Naive thymus-derived CD4-positive, alpha-beta T cell (primary cell): ENCODE measurements around the gene CDC42BPB. TPM values are rescaled to one million over a fixed set of nuclear protein-coding genes. Genes with fewer than 3 reads are reported as not detected.

ENCODE experiments used
- ATAC-seq: fragments of 150-1000 bp; cut with Tn5 transposase; 2 replicates; pipeline ENCODE4 v1.10.0; 2021; ENCODE audit warnings: mild to moderate bottlenecking, moderate library complexity
- CTCF ChIA-PET: fragments of 350-600 bp; sonication (Branson Sonifier 250); formaldehyde crosslinking; loops from one replicate; lab custom pipeline; 2021; ENCODE audit warnings: antibody characterized with exemption; lab: Charles Lee
- POLR2A ChIA-PET: fragments of 350-600 bp; sonication (Branson Sonifier 250); formaldehyde crosslinking; loops from one replicate; lab custom pipeline; 2021; ENCODE audit warnings: antibody characterized with exemption, inconsistent platforms; lab: Charles Lee
- DNase-seq, 9 donors: peaks; one replicate each; pipeline versions ENCODE4 v3.0.0 to v3.0.0-alpha.2; 2020 to 2022; ENCODE audit warnings: mixed read lengths in 1 of 9
- H3K27ac ChIP-seq: one replicate; pipeline ENCODE4 v1.7.0; 2013; ENCODE audit warnings: mild to moderate bottlenecking, low read depth, low read length, moderate library complexity
- H3K27me3 ChIP-seq, 2 donors: one replicate each; pipeline ENCODE4 v1.7.0; 2013; ENCODE audit warnings: low read length in 2 of 2, mild to moderate bottlenecking in 2 of 2, moderate library complexity in 2 of 2; ENCODE audit not compliant: control insufficient read depth in 2 of 2, insufficient read depth in 2 of 2
- H3K36me3 ChIP-seq, 3 experiments: 1 replicate in 2 of 3; 2 replicates in 1 of 3; pipeline ENCODE4 v1.7.0; 2013; ENCODE audit warnings: low read length in 3 of 3, mild to moderate bottlenecking in 3 of 3, moderate library complexity in 1 of 3; ENCODE audit not compliant: insufficient read depth in 3 of 3, control insufficient read depth in 2 of 3
- H3K4me1 ChIP-seq, 2 donors: one replicate each; pipeline ENCODE4 v1.7.0; 2013; ENCODE audit warnings: low read length in 2 of 2, mild to moderate bottlenecking in 2 of 2, moderate library complexity in 1 of 2; ENCODE audit not compliant: control insufficient read depth in 2 of 2, insufficient read depth in 2 of 2
- H3K4me3 ChIP-seq: 2 replicates; pipeline ENCODE4 v1.7.0; 2013; ENCODE audit warnings: mild to moderate bottlenecking, low read length
- H3K9me3 ChIP-seq, 3 experiments: 1 replicate in 2 of 3; 2 replicates in 1 of 3; pipeline ENCODE4 v1.7.0; 2013; ENCODE audit warnings: low read length in 3 of 3; ENCODE audit not compliant: control insufficient read depth in 2 of 3
- H3K27ac Mint-ChIP-seq, 9 donors: one replicate each; pipeline ENCODE4 v1.8.0; 2020 to 2022; ENCODE audit warnings: mixed read lengths in 9 of 9, mild to moderate bottlenecking in 8 of 9, moderate library complexity in 5 of 9, inconsistent platforms in 2 of 9
- H3K27me3 Mint-ChIP-seq, 5 donors: one replicate each; pipeline ENCODE4 v1.8.0; 2021 to 2022; ENCODE audit warnings: mixed read lengths in 5 of 5, mild to moderate bottlenecking in 1 of 5
- H3K36me3 Mint-ChIP-seq, 5 donors: one replicate each; pipeline ENCODE4 v1.8.0; 2020 to 2022; ENCODE audit warnings: mixed read lengths in 5 of 5, mild to moderate bottlenecking in 3 of 5, inconsistent platforms in 1 of 5
- H3K4me1 Mint-ChIP-seq, 7 donors: one replicate each; pipeline ENCODE4 v1.8.0; 2020 to 2022; ENCODE audit warnings: mixed read lengths in 7 of 7, mild to moderate bottlenecking in 3 of 7, inconsistent platforms in 1 of 7
- H3K4me3 Mint-ChIP-seq, 10 donors: one replicate each; pipeline ENCODE4 v1.8.0; 2020 to 2022; ENCODE audit warnings: mild to moderate bottlenecking in 10 of 10, mixed read lengths in 10 of 10, moderate library complexity in 6 of 10, inconsistent platforms in 2 of 10
- H3K9me3 Mint-ChIP-seq, 11 donors: one replicate each; pipeline ENCODE4 v1.8.0; 2020 to 2022; ENCODE audit warnings: mixed read lengths in 11 of 11, mild to moderate bottlenecking in 4 of 11, inconsistent platforms in 1 of 11, moderate library complexity in 1 of 11
- intact Hi-C, 2 donors: fragments of 100-400 bp; cut with micrococcal nuclease; formaldehyde crosslinking; loops; one replicate each; pipeline ENCODE4 v1.15.1; 2023
- polyA plus RNA-seq, 2 donors: library from polyadenylated mRNA; unstranded; fragments of 300-500 nt; fragmentation: Illumina TruSeq; gene quantifications; one replicate each; pipeline ENCODE4 v1.2.3, GENCODE V29; 2021
- total RNA-seq, 6 experiments: library from RNA in 5 of 6; stranded (reverse) in 5 of 6; gene quantifications; 1 replicate in 5 of 6; 2 replicates in 1 of 6; pipeline ENCODE4 v1.2.3 and lab custom pipeline; 2021 to 2026

Gene CDC42BPB
- total and polyA plus RNA-seq, 7 experiments from 2014 or later, result 0.34 to 16.0 (median 4.8) TPM

- ATAC-seq (no peak), DNase-seq (no peak)
- POLR2A ChIA-PET, result no interaction called here
- peak overlapping the region in 1 of 10 donors; percentile 7 for H3K4me3 Mint-ChIP-seq
- H3K27me3 Mint-ChIP-seq, result peaks cover 0 to 6% (median 5%) of the 10 kb centered on the region in 5 donors
- H3K27ac Mint-ChIP-seq, result no peak overlapping the region
- H3K9me3 Mint-ChIP-seq, result no peaks in the 10 kb centered on the region
- CTCF ChIA-PET, result interaction anchor here (0.6 to 2.2 kb wide), 2 partner anchors 25 to 401 kb away, joined by 6 to 21 read pairs; no protein-coding TSS in a partner anchor
- Histone ChIP-seq H3K4me3 (no peak overlapping the region), H3K4me1 (no peaks in the 10 kb centered on the region), H3K27ac (no peak overlapping the region), H3K27me3 (no peaks in the 10 kb centered on the region), H3K9me3 (no peaks in the 10 kb centered on the region), H3K36me3 (no peaks in the 10 kb centered on the region)
- peaks cover 0 to 3% (median 0%) of the 10 kb centered on the region in 7 donors for H3K4me1 Mint-ChIP-seq
- no peaks in the 10 kb centered on the region for H3K36me3 Mint-ChIP-seq
- intact Hi-C loops, result loop anchor here in 1 of 2 donors (10.0 kb wide), 1 partner anchor 500 kb away; the partner anchor contains the start of gene RCOR1
Observed at GRCh38 chr14:103095210-103095778, 37.9 kb upstream of the CDC42BPB start.

GRCh38 chr14:103094406-103095209 lies 37.3 kb upstream of the CDC42BPB start, which contains the start of gene EXOC3L4:
TSS of gene EXOC3L4 (plus strand) at chr14:103094725. CDS start at chr14:103100220, 5,495 bp downstream.
- DNase-seq, result no peak
- Histone ChIP-seq H3K9me3 (no peaks in the 10 kb centered on the region), H3K4me3 (no peak within 1 kb of the TSS), H3K27ac (no peak within 1 kb of the TSS), H3K4me1 (no peaks in the 10 kb centered on the region), H3K36me3 (no peaks in the 10 kb centered on the region), H3K27me3 (no peaks in the 10 kb centered on the region)
- H3K4me1 Mint-ChIP-seq, result peaks cover 0 to 3% (median 0%) of the 10 kb centered on the region in 7 donors
- peak within 1 kb of the TSS in 1 of 10 donors; percentile 7 for H3K4me3 Mint-ChIP-seq
- ChIA-PET CTCF (interaction anchor here (0.6 to 2.2 kb wide), 2 partner anchors 50 to 400 kb away, joined by 4 to 21 read pairs; no protein-coding TSS in a partner anchor), POLR2A (no interaction called here)
- intact Hi-C loops, result loop anchor here in 1 of 2 donors (10.0 kb wide), 1 partner anchor 500 kb away; the partner anchor contains the start of gene RCOR1
- peaks cover 0 to 6% (median 3%) of the 10 kb centered on the region in 5 donors for H3K27me3 Mint-ChIP-seq
- no peaks in the 10 kb centered on the region for H3K9me3 Mint-ChIP-seq
- no peak within 1 kb of the TSS for H3K27ac Mint-ChIP-seq
- H3K36me3 Mint-ChIP-seq, result no peaks in the 10 kb centered on the region
- ATAC-seq, result no peak

DNA sequence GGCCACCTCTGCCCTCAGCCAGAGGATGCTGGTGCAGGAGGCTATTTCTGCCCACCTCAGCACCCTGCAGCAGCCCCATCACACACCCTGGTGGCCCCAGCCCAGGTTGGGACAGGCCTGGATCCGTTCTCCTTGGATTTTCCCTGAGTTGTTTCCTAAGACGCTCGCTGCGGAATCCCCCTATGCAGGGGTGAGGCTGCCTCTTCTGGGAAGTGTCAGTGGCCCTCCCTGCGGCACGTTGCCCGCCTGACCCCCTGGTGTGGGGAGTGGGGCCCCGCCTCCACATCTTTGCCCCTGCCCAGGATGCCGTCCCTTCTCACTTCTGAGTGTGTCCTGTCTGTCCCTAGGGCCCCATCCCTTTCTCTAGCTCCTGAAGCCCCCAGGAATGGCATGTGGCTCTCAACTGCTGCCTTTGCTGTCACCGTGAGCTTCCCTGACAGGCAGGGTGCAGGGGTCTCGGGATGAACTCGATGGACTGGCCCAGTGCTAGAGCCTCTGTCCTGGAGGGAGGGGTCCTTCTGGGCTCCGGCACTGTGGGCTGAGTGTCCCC lies 36.6 kb upstream of the CDC42BPB start:
- DNase-seq, result no peak
- POLR2A ChIA-PET, result no interaction called here
- CTCF ChIA-PET, result interaction anchor here (0.6 kb wide), 1 partner anchor 49 kb away, joined by 4 read pairs; no protein-coding TSS in a partner anchor

GRCh38 chr14:103091883-103092222 lies 34.5 kb upstream of the CDC42BPB start:
- H3K4me3 ChIP-seq, result peak overlapping the region; percentile 23
- H3K27me3 Mint-ChIP-seq, result peaks cover 0 to 5% (median 3%) of the 10 kb centered on the region in 5 donors
- peaks cover 0 to 3% (median 0%) of the 10 kb centered on the region in 7 donors for H3K4me1 Mint-ChIP-seq
- no peak overlapping the region for H3K27ac ChIP-seq
- no peaks in the 10 kb centered on the region for H3K9me3 Mint-ChIP-seq
- H3K9me3 ChIP-seq, result no peaks in the 10 kb centered on the region
- POLR2A ChIA-PET, result no interaction called here
- H3K27me3 ChIP-seq, result no peaks in the 10 kb centered on the region
- peak overlapping the region in 6 of 10 donors; percentile 2 to 66 (median 39) for H3K4me3 Mint-ChIP-seq
- no peaks in the 10 kb centered on the region for H3K36me3 Mint-ChIP-seq
- intact Hi-C loops, result loop anchor here (1.0 to 10.0 kb wide), 6 partner anchors 14 to 567 kb away; partner anchors contain the start of gene RCOR1 (in 1 of the 2)
- CTCF ChIA-PET, result interaction anchor here (0.6 to 1.6 kb wide), 3 partner anchors 178 to 398 kb away, joined by 3 to 9 read pairs (median 3); no protein-coding TSS in a partner anchor
- no peaks in the 10 kb centered on the region for H3K4me1 ChIP-seq
- ATAC-seq (no peak), DNase-seq (no peak)
- H3K27ac Mint-ChIP-seq, result peak overlapping the region in 1 of 9 donors; percentile 25
- H3K36me3 ChIP-seq, result no peaks in the 10 kb centered on the region

More for the DNA sequence above, 36.6 kb upstream of the CDC42BPB start:
- Mint-ChIP-seq H3K4me3 (no peak overlapping the region), H3K4me1 (peaks cover 0 to 3% (median 0%) of the 10 kb centered on the region in 7 donors), H3K36me3 (no peaks in the 10 kb centered on the region), H3K27ac (no peak overlapping the region), H3K27me3 (peaks cover 0 to 6% (median 3%) of the 10 kb centered on the region in 5 donors), H3K9me3 (no peaks in the 10 kb centered on the region)
- no peaks in the 10 kb centered on the region for H3K9me3 ChIP-seq
- intact Hi-C loops, result loop anchor here in 1 of 2 donors (10.0 kb wide), 1 partner anchor 499 kb away; the partner anchor contains the start of gene RCOR1
- H3K4me3 ChIP-seq, result no peak overlapping the region
- H3K27me3 ChIP-seq, result no peaks in the 10 kb centered on the region
- no peak for ATAC-seq
- H3K27ac ChIP-seq, result no peak overlapping the region
- H3K4me1 ChIP-seq, result no peaks in the 10 kb centered on the region
- H3K36me3 ChIP-seq, result no peaks in the 10 kb centered on the region

- Histone ChIP-seq H3K9me3 (no peaks in the 10 kb centered on the region), H3K4me3 (peak overlapping the region; percentile 43), H3K36me3 (no peaks in the 10 kb centered on the region), H3K4me1 (no peaks in the 10 kb centered on the region), H3K27me3 (no peaks in the 10 kb centered on the region), H3K27ac (no peak overlapping the region)
- peak; percentile 38 to 80 (median 64) for DNase-seq
- intact Hi-C loops, result loop anchor here (1.0 to 10.0 kb wide), 6 partner anchors 13 to 566 kb away; partner anchors contain the start of gene RCOR1 (in 1 of the 2)
- POLR2A ChIA-PET, result interaction anchor here (0.6 kb wide), 1 partner anchor 17 kb away, joined by 3 read pairs; no protein-coding TSS in a partner anchor
- Mint-ChIP-seq H3K36me3 (no peaks in the 10 kb centered on the region), H3K4me1 (peaks cover 0 to 3% (median 0%) of the 10 kb centered on the region in 7 donors), H3K27ac (no peak overlapping the region), H3K4me3 (peak overlapping the region; percentile 14 to 80 (median 62)), H3K9me3 (no peaks in the 10 kb centered on the region), H3K27me3 (peaks cover 0 to 11% (median 5%) of the 10 kb centered on the region in 5 donors)
- peak; percentile 94 for ATAC-seq
- CTCF ChIA-PET, result interaction anchor here (1.4 kb wide), 1 partner anchor 397 kb away, joined by 4 read pairs; no protein-coding TSS in a partner anchor
Observed at GRCh38 chr14:103091041-103091882, 33.9 kb upstream of the CDC42BPB start.
